ENCODE results near the gene ANXA6.

GRCh38 chr5:151122828-151123227 is 34.8 kb downstream of the ANXA6 start:
- TF ChIP-seq POLR2A (IDR thresholded peaks at IDR 0.05) (no peak), CTCF (IDR thresholded peaks at IDR 0.05) (no peak)

Measured in esophagus squamous epithelium (tissue), 4 donors.